GM18526 (cell line): ENCODE measurements around the gene PALMD.

Experiments used
- POLR2A ChIP-seq: IDR thresholded peaks from 3 replicates; pipeline ENCODE4 v1.6.1; 2011; ENCODE audit not compliant: insufficient read length; ENCODE audit errors: extremely low read depth

PALMD gene

GRCh38 chr1:99621340-99621901, 24.5 kb upstream of the PALMD start:
- no peak for TF ChIP-seq POLR2A

- TF ChIP-seq POLR2A: no peak
These were observed 23.1 kb upstream of the PALMD start for GRCh38 chr1:99622702-99623347.

GRCh38 chr1:99623554-99623953, 22.4 kb upstream of the PALMD start:
- TF ChIP-seq POLR2A: no peak

GRCh38 chr1:99627615-99628014, 18.3 kb upstream of the PALMD start:
- TF ChIP-seq POLR2A: no peak

GRCh38 chr1:99629164-99629563, 16.7 kb upstream of the PALMD start:
- TF ChIP-seq POLR2A: no peak

- no peak for TF ChIP-seq POLR2A
These were observed 10.8 kb upstream of the PALMD start for GRCh38 chr1:99634971-99635624.

GRCh38 chr1:99635664-99636063, 10.2 kb upstream of the PALMD start:
- no peak for TF ChIP-seq POLR2A

GRCh38 chr1:99636647-99637175, 9.2 kb upstream of the PALMD start:
- no peak for TF ChIP-seq POLR2A

- TF ChIP-seq POLR2A: no peak
These were observed 7.1 kb upstream of the PALMD start for GRCh38 chr1:99638853-99639252.

GRCh38 chr1:99639408-99639807, 6.5 kb upstream of the PALMD start:
- TF ChIP-seq POLR2A: no peak

- no peak for TF ChIP-seq POLR2A
These were observed 6.0 kb upstream of the PALMD start for GRCh38 chr1:99639945-99640344.

- no peak for TF ChIP-seq POLR2A
These were observed 5.2 kb upstream of the PALMD start for GRCh38 chr1:99640672-99641071.

GRCh38 chr1:99641558-99641957, 4.4 kb upstream of the PALMD start:
- no peak for TF ChIP-seq POLR2A

GRCh38 chr1:99642053-99642452, 3.9 kb upstream of the PALMD start:
- no peak for TF ChIP-seq POLR2A

- no peak for TF ChIP-seq POLR2A
These were observed 2.7 kb upstream of the PALMD start for GRCh38 chr1:99643021-99643779.
